Frontal cortex (tissue), 4 donors: Measurements from ENCODE around the gene SALL3. TPM values are rescaled to one million over a fixed set of nuclear protein-coding genes. Genes with fewer than 3 reads are reported as not detected.
"Not testable (repeated sequence)": the region's sequence is repeated elsewhere in the genome, so short reads cannot be mapped to it uniquely, and the experiment has no call there.

Experiments used
- DNase-seq, 2 donors: peaks; one replicate each; pipeline ENCODE4 v3.0.0; 2012; ENCODE audit warnings: low spot score in 2 of 2
- FAIRE-seq: peaks from 2 replicates; lab custom pipeline; 2012; peaks lifted over from hg19 to GRCh38; lab: Jason Lieb, UNC
- total RNA-seq: library from RNA; depleted of rRNA; stranded (reverse); fragments of >200 nt; gene quantifications from one replicate; pipeline ENCODE4 v1.2.3, GENCODE V29; 2014
- donor health status: control.
- donor health status: control.
- donor health status: control.

The SALL3 gene
- 5.3 TPM for total RNA-seq

DNA sequence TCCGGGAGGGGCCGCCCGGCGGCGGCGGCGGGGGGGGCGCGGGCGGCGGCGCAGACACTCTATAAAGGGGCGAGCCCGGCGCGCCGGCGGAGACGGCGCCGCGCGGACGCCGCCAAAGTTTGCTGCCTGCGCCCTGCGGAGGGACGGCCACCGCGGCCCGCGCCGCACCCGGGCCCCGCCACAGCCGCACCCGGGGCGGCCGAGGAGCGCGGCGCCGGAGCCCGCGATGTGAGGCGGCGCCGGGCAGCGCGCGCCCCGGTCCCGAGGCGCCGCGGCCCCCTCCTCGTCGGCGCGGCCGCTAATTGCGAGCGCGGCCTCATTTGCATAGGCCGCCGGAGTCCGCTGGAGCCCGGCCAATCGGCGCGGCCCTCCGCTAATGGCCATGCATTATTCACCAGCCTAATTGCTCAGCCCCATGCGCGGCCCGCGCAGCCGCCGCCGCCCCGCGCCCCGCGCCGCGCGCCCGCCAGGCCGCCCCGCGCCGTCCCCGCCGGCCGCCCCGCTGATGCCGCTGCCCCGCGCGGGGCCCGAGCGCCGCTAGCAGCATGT, at the start of gene SALL3:
Gene SALL3, plus strand, starts transcription at position 89 of the 549 bp plus-strand sequence. Its CDS starts 457 bp downstream, at position 546.
- no peak for FAIRE-seq
- DNase-seq, result peak; percentile 62 to 72

DNA sequence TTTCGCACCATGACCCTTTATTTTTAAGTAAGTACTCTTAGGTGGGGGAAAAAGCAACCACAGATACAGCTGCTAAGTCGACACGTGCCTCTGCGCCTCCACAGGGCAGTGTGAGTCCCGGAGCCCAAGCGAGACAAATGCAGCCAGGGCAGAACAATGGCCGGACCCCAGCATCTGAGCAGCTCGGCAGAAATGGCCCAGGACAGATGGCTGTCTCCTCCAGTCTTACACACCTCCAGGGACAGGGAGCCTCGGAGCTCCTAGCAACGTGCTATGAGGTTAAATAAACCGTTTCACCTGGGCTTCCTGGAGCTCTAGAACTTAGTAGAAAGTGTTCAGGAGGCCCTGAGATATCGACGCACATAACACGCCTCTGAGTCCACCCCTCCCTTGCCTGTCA, 47.3 kb upstream of the SALL3 start:
- DNase-seq (no peak), FAIRE-seq (no peak)

DNA sequence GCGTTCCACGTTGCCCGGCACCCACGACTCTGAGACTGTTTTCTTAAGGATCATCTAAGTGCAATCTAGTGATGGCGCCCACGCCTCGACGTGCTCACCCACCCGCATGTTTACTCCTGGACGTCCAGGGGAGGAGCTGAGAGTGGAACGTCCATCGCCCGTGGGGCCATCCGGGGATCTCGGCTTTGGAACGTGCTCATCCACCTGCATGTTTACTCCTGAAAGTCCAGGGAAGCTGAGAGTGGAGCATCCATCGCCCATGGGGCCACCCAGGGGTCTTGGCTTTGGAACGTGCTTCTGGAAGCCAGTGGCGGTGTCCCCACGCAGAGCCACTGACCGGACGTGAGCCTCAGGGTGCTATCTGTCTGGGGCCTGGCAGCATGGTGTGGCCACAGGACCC, 45.6 kb upstream of the SALL3 start:
- DNase-seq (no peak), FAIRE-seq (no peak)

DNA sequence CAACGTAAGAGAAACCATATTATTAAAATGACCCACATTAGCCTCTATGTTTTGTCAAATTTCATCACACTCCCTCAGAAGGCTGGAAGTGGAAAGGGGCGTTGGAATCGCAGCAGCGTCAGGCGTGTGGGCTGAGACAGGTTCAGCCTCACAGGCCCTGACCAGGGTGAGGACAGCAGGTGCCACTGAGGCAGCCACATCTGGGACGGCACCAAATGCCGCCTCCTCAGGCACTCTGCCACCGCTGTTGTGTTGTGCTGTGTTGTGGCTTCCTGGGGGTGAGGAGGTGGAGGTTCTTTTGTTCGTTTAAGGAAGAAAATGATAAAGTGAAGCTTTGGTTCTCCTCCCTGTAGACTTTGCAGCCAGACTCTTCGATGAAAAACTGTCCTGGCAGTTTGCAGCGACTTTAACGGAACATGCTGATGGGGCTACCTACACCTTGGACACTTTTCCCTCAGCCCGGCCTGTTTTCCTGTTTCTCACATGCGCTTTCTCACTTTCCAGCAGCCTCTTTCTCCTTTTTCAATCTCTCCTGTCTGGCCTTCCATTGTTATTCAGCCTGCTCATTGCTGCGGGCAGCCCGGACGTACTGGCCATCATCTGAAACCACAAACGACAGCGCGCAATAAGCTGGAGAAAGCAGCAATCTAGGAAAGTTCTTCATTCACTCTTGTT, 44.9 kb upstream of the SALL3 start:
- DNase-seq, result no peak

DNA sequence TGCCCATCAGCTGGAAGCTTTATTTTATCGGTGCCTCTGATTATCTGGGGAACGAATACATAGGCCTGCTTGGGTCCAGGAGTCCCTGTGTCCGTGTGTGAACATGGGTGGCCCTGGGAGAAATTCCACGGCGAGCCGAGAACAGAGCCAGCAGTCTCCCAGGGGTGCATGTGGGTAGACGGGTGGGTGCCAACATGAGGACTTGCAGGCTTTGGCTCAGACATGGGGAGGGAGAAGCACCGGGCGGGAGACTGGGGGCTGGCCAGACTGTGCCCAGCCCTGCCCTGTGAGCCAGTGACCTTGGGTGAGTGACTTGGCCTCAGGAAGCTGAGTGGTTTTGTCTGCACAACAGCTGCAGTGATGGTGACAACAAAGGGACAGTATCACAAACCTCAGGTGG, 44.2 kb upstream of the SALL3 start:
- DNase-seq (no peak), FAIRE-seq (no peak)

More for the DNA sequence above, 44.9 kb upstream of the SALL3 start:
- no peak for FAIRE-seq

DNA sequence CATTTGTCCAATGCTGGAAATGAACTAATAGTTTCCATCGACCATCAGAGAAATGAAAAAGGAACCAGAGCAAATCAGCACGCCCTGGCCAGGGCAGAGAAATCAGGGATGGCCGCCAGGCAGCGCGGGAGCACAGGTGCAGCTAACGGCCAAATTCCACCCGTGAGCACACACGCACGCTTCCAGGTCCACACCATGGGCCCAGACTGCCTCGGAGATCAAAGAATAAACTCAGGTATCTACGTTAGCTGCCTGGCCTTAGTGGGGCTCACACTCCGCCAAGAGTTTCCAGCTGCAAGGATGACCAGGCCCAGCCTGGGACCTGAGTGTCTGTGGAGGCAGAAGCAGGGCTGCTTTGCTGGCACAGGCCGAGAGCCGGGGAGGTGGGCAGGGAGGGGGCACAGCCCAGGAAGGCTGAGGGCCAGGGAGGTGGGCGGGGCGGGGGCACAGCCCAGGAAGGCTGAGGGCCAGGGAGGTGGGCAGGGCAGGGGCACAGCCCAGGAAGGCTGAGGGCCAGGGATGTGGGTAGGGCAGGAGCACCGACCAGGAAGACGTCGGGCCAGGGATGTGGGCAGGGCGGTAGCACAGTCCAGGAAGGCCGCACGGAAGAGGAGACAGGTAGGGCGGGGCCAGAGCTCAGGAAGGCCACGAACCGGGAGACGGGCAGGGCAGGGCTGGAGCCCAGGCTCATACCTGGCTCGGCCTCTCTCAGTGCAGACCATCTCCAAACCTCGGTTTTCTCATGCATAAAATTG, 43.2 kb upstream of the SALL3 start:
- FAIRE-seq (no peak), DNase-seq (no peak)

DNA sequence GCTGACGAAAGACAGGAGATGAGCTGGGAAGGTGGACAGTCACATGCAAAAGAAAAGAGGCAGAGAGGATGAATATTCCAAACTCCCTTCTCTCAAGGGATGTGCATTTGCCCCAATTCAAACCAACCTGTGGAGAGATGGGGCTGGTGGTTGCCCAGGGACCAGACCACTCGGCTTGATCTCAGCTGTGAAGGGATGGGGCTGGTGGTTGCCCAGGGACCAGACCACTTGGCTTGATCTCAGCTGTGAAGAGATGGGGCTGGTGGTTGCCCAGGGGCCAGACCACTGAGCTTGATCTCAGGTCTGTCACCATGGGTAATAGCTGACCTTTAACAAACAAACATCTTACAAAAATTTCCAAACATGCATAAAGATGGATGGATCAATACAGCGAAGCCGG, 42.5 kb upstream of the SALL3 start:
- no peak for FAIRE-seq

DNA sequence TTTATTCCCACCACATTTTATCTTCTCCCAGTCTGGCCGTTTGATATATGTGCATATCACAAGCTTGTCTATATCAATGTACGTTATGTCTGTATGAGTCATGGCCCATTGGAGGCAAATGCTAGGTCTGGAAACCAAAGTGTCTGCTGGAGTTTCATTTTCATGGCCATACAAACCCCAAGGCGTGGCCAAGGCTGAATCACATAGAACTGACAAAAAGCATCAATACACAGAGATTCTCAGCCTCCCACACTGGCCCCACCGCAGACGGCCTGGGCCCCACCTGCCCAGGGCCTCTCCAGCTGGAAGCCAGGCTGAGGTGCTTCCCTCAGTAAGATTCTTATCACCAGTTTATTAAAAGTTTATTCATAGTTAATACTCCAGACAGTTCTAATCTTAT, 40.5 kb upstream of the SALL3 start:
- DNase-seq (no peak), FAIRE-seq (no peak)

More for the DNA sequence above, 42.5 kb upstream of the SALL3 start:
- no peak for DNase-seq

DNA sequence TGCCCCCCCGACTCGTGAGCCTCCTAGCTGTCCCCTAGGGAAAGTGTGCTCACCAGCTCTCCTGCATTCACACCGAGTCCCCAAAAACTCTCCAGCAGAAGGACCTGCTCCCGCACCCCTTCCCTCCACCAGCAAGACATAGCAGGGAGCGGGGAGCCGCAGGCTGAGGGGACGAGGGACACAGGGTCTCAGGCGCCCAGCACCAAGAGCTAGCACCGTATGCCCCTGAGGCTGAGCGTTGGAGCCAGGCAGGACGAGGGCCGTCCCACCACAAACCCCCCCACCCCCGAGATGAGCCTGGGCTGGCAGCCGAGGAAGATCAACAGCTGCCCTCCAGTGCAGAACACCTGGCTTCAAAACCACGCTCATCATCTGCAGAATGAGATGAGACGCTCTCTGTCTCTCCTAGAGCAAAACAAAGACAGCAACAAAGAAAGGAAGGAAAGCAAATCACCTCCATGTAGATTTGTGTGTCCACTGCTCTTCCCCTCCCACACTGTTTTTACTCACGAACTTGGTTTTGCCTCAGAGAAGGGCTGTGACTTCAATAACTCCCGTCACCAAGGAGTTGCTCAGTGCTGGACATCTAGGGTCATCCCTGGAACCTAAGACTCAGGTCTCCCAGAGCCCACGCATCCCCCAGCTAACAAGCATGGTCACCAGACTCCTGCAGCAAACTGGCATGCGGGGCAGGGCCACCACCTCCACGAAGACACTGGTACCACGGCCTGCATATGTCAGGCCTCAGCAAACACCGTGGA, 39.7 kb upstream of the SALL3 start:
- DNase-seq (no peak), FAIRE-seq (no peak)

DNA sequence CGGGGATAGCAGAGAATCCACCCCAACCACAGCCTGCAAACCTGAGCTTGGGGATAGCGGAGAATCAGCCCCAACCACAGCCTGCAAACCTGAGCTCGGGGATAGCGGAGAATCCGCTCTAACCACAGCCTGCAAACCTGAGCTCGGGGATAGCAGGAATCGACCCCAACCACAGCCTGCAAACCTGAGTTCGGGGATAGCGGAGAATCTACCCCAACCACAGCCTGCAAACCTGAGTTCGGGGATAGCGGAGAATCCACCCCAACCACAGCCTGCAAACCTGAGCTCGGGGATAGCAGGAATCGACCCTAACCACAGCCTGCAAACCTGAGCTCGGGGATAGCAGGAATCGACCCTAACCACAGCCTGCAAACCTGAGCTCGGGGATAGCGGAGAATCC, 37.4 kb upstream of the SALL3 start:
- DNase-seq, FAIRE-seq: not testable (repeated sequence)

DNA sequence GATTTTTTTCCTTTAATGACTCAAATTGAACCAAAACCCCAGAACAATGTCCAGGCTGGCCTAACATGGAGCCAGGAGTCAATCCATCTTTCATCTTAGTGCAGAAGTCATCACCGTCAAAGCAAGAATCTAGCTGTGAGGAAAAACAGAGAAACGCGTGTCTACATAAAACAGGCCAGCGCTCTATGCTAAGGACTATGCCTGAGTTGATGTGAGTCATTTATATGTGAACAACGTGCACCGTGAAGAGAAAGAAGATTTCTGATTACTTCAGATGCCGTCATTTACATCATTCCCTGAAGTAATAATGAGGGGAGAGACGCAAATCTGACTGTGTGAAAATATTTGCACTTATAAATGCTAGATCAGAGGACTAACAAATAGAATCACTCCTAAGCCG, 34.0 kb upstream of the SALL3 start:
- FAIRE-seq, result no peak
- no peak for DNase-seq

DNA sequence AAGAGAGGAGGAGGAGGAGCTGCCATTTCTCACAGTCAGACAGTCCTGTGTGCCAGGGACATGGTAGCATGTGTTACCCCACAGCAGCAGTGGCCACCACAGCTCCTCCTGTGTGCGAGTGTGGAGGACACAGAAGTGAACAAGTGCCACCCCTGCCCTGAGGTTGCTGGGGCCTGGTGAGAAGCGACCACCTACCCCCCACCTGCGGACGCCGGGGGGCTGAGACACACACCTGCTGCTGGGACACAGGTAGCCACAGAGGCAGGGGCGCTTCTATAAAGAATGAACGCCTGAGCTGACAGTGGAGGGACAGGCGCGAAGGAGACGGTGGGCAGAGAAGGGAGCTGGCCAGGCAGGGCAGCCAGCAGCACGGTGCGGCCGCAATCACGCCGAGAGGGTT, 32.3 kb upstream of the SALL3 start:
- DNase-seq, result no peak
- FAIRE-seq, result no peak

DNA sequence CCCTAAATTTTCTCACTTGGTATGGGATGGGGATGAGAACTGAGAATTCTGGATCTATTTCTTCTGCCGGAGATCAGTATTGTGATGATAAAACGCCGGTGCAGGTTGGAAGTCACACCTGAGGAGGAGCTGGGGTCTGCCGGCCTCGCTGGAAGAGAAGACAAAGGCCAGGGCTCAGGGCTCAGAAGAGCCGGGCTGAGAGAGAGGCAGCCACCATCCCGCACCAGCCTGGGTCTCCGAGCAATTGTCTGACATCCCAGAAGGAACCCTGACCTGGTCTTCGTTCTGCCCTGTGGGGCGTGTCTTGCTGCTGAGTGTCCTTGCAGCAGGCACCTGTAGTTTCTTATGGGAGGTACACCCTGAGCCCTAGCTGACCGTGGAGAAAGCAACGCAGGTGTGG, 31.4 kb upstream of the SALL3 start:
- DNase-seq, result no peak
- no peak for FAIRE-seq

DNA sequence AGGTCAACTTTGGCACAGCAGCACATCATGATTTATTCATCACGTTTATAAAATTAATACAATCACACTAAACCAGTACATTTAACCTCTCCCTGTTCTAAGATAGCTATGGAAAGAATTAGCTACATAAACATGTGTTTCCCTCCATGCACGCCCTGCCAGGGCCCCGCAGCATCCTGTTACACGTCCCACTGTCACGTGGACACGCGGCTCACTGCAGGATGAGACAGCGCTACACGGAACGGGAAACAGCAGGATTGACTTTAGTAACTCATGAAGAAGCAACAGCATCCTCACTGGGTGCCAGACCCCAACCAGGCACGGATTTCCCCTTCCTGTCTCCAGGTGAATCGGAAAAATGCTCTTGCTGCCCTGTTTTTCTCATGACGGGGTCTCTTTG, 30.9 kb upstream of the SALL3 start:
- FAIRE-seq, result no peak
- DNase-seq, result no peak

DNA sequence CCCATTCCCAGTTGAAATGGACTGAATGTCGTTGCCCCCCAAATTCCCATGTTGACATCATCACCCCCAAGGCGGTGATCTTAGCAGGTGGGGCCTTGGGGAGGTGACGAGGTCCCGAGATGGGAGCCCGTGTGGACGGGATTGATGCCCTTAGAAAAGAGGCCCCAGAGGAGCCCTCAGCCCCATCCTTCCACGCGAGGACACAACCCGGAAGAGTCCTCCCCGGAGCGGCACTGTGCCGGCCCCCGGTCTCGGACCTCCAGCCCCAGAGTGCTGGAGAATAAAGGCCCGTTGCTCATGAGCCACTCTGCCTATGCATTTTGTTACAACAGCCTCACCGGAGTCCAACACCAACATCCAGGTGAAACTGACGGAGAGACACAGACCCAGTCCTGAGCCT, 30.4 kb upstream of the SALL3 start:
- FAIRE-seq, result no peak
- no peak for DNase-seq

DNA sequence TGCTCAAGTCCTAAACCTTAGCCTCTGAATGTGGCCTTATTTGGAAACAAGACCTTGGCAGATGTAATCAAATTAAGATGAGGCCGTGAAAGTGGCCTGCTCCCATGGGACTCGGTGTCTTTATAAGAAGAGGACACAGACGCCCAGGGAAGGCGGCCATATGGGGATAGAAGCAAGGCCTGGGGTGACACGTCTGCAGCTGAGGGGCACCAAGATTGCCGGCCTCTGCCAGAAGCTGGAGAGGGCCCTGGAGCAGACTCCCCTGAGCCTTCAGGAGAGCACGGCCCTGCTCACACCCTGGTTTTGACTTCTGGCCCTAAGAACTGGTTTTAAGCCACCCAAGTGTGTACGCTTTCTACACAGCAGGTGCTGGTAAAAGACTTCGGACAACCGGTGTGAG, 29.2 kb upstream of the SALL3 start:
- FAIRE-seq (no peak), DNase-seq (no peak)

DNA sequence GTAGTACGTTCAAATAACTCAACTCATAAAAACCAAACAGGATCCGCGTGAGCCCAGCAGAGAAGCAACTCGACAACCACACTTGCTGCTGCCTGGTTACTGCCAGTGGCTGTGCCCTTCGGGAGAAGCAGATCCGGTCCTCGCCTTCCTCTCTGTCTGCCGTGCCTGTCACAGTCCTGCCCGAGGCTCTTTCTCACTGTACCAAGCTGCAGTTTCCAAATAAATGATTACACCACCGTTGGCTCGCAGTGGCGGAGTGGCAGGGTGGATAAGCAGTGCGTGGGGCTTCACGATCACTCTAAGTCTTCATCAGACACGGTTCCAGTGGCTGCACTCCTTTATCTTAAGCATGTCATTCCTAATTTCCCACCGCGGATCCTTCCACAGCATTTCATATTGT, 26.1 kb upstream of the SALL3 start:
- DNase-seq, result no peak
- FAIRE-seq, result no peak

DNA sequence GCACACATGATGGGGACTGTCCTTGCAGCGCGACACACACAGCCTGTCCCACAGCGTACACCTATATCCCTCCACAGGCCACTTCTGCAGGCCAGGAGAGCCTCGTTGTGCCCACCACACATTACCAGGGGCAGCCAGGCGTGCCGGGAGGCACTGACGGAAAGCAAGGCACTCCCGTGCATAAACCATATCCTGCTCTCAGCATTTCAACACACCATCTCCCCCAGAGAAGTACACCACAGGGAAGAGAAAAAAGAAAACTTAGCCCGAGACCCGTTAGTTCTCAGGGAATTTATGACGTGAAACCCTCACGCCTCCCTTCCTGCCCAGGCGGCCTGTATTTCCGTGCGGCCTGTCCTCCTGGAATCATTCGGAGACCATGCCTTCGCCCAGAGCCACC, 24.6 kb upstream of the SALL3 start:
- FAIRE-seq (no peak), DNase-seq (no peak)

DNA sequence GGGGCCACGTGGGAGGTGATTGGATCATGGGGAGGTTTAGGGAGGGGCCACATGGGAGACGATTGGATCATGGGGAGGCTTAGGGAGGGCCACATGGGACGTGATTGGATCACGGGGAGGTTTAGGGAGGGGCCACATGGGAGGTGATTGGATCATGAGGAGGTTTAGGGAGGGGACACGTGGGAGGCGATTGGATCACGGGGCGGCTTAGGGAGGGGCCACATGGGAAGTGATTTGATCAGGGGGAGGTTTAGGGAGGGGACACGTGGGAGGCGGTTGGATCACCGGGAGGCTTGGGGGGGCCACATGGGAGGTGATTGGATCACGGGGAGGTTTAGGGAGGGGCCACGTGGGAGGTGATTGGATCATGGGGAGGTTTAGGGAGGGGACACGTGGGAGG, 22.5 kb upstream of the SALL3 start:
- DNase-seq (no peak), FAIRE-seq (no peak)

DNA sequence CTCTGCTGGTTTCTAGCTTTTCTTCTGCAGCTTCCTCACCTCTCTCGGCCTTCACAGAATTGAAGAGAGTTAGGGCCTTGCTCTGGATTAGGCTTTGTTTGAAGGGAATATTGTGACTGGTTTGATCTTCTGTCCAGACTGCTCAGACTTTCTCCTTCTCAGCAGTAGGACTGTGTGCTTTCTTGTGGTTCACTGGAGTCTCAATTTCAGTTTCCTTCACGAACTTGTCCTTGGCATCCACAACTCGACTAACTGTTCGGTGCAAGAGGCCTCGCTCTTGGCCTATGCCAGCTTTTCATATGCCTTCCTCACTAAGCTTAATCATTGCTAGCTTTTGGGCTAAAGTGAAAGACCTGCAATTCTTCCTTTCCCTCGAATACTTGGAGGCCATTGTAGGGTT, 18.9 kb upstream of the SALL3 start:
- DNase-seq (no peak), FAIRE-seq (no peak)

DNA sequence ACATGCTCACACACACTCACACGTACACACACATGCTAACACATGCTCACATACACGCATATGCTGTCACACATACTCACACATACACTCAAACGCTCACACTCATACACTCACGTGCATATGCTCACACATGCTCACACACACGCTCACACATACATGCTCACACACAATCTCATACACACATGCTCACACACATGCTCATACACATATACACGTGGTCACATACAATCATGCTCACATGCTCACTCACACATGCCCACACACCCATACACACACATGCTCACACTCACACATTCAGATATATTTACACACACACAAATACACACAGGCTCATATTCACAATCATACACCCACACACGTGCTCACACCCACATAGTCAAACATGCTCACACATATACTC, 17.5 kb upstream of the SALL3 start:
- DNase-seq (no peak), FAIRE-seq (no peak)
